Measurements from ENCODE around the gene TMEM179.
A peak's percentile ranks its signal among the peaks of the same experiment; 100 is the strongest.

Gene TMEM179

GRCh38 chr14:104554088-104554607 is 50.4 kb downstream of the TMEM179 start:
- DNase-seq: no peak

GRCh38 chr14:104553166-104554087 is 51.1 kb downstream of the TMEM179 start:
- DNase-seq: no peak

- DNase-seq: no peak
Observed at GRCh38 chr14:104552738-104553125, 51.8 kb downstream of the TMEM179 start.

- DNase-seq: no peak
Observed at GRCh38 chr14:104551851-104552737, 52.5 kb downstream of the TMEM179 start.

- DNase-seq: no peak
Observed at GRCh38 chr14:104550861-104551728, 53.5 kb downstream of the TMEM179 start.

GRCh38 chr14:104550340-104550860 is 54.2 kb downstream of the TMEM179 start:
- DNase-seq: no peak

GRCh38 chr14:104549536-104550339 is 54.8 kb downstream of the TMEM179 start:
- no peak for DNase-seq

GRCh38 chr14:104548802-104549535 is 55.6 kb downstream of the TMEM179 start:
- DNase-seq: no peak

- DNase-seq: no peak
Observed at GRCh38 chr14:104547998-104548700, 56.4 kb downstream of the TMEM179 start.

GRCh38 chr14:104547310-104547997 is 57.1 kb downstream of the TMEM179 start:
- DNase-seq: no peak

- DNase-seq: no peak
Observed at GRCh38 chr14:104546591-104547309, 57.8 kb downstream of the TMEM179 start.

- DNase-seq: peak; percentile 40
Observed at GRCh38 chr14:104545942-104546501, 58.5 kb downstream of the TMEM179 start.

GRCh38 chr14:104545151-104545941 is 59.2 kb downstream of the TMEM179 start:
- DNase-seq: peak; percentile 38

- DNase-seq: no peak
Observed at GRCh38 chr14:104544362-104544961, 60.1 kb downstream of the TMEM179 start.

- DNase-seq: no peak
Observed at GRCh38 chr14:104542871-104543830, 61.4 kb downstream of the TMEM179 start.
